H1 (cell line): Measurements from ENCODE around the gene GON4L. TPM values are rescaled to one million over a fixed set of nuclear protein-coding genes. Genes with fewer than 3 reads are reported as not detected.

Source experiments
- CTCF ChIA-PET: fragments of 300-600 bp; sonication (Branson Sonifier 250); formaldehyde crosslinking; loops from one replicate; lab custom pipeline; 2021; ENCODE audit not compliant: partially characterized antibody; lab: Charles Lee
- POLR2A ChIA-PET: fragments of 300-600 bp; sonication (Branson Sonifier 250); formaldehyde crosslinking; loops from one replicate; lab custom pipeline; 2021; ENCODE audit warnings: inconsistent platforms; ENCODE audit not compliant: partially characterized antibody; lab: Charles Lee
- DNase-seq, 2 experiments: peaks; one replicate each; pipeline versions ENCODE4 v3.0.0 to v3.0.0-alpha.2; 2010 to 2022; ENCODE audit warnings: low spot score in 2 of 2, low read depth in 1 of 2, mixed read lengths in 1 of 2
- FAIRE-seq: peaks from 2 replicates; lab custom pipeline; 2011; peaks lifted over from hg19 to GRCh38; lab: Jason Lieb, UNC
- H2AFZ ChIP-seq: 2 replicates; pipeline ENCODE4 v1.8.1; 2012; ENCODE audit warnings: low read length, inconsistent platforms
- H2AK5ac ChIP-seq: 2 replicates; pipeline ENCODE4 v1.6.1; 2013; ENCODE audit warnings: low read depth, low read length
- H2BK120ac ChIP-seq: replicated peaks from 2 replicates; pipeline ENCODE3; 2013; ENCODE audit warnings: low read depth, low read length, inconsistent platforms
- H2BK12ac ChIP-seq: 2 replicates; pipeline ENCODE4 v1.6.1; 2013; ENCODE audit warnings: low read depth, low read length
- H2BK15ac ChIP-seq: 2 replicates; pipeline ENCODE4 v1.6.1; 2013; ENCODE audit warnings: low read length
- H2BK20ac ChIP-seq: 2 replicates; pipeline ENCODE4 v1.6.1; 2013; ENCODE audit warnings: low read length
- H2BK5ac ChIP-seq: 2 replicates; pipeline ENCODE4 v1.6.1; 2013; ENCODE audit warnings: low read depth, low read length
- H3K14ac ChIP-seq: 2 replicates; pipeline ENCODE4 v1.6.1; 2013; ENCODE audit warnings: inconsistent platforms; ENCODE audit not compliant: insufficient read length
- H3K18ac ChIP-seq: 2 replicates; pipeline ENCODE4 v1.6.1; 2013; ENCODE audit warnings: low read length; ENCODE audit errors: extremely low read depth
- H3K23ac ChIP-seq: 2 replicates; pipeline ENCODE4 v1.6.1; 2013; ENCODE audit warnings: inconsistent platforms; ENCODE audit not compliant: insufficient read length
- H3K23me2 ChIP-seq: 2 replicates; pipeline ENCODE4 v1.6.1; 2013; ENCODE audit warnings: low read depth, low read length
- H3K27ac ChIP-seq: 2 replicates; pipeline ENCODE4 v1.6.1; 2011; ENCODE audit warnings: low read depth, low read length, inconsistent platforms
- H3K27me3 ChIP-seq, 4 experiments: replicated peaks in 1 of 4; 1 replicate in 1 of 4; 2 replicates in 3 of 4; pipeline versions ENCODE4 v1.6.1 to v1.8.1; 2011 to 2013; ENCODE audit warnings: low read length in 3 of 4, mild to moderate bottlenecking in 3 of 4, inconsistent platforms in 2 of 4, mixed read lengths in 2 of 4, moderate library complexity in 1 of 4; ENCODE audit not compliant: control insufficient read depth in 3 of 4, insufficient read depth in 3 of 4; ENCODE audit errors: extremely low read depth in 1 of 4
- H3K36me3 ChIP-seq, 4 experiments: 2 replicates each; pipeline versions ENCODE4 v1.6.1 to v1.8.1; 2011 to 2013; ENCODE audit warnings: mild to moderate bottlenecking in 4 of 4, low read length in 3 of 4, moderate library complexity in 2 of 4, control low read depth in 1 of 4, inconsistent platforms in 1 of 4; ENCODE audit not compliant: insufficient read depth in 4 of 4, control insufficient read depth in 2 of 4
- H3K4ac ChIP-seq: replicated peaks from 2 replicates; pipeline ENCODE3; 2013; ENCODE audit warnings: low read length, low read depth, mixed read lengths, inconsistent platforms; ENCODE audit not compliant: insufficient read length
- H3K4me1 ChIP-seq, 4 experiments: replicated peaks in 1 of 4; 1 replicate in 1 of 4; 2 replicates in 3 of 4; pipeline versions ENCODE4 v1.6.1 to v1.8.1; 2011 to 2013; ENCODE audit warnings: low read length in 3 of 4, inconsistent platforms in 2 of 4, mixed read lengths in 1 of 4; ENCODE audit not compliant: insufficient read depth in 4 of 4, control insufficient read depth in 3 of 4
- H3K4me2 ChIP-seq, 2 experiments: 2 replicates each; pipeline versions ENCODE4 v1.6.1 to v1.8.1; 2011 to 2013; ENCODE audit warnings: low read depth in 2 of 2, low read length in 2 of 2, control low read depth in 1 of 2, inconsistent platforms in 1 of 2, mild to moderate bottlenecking in 1 of 2; ENCODE audit not compliant: insufficient read depth in 1 of 2
- H3K4me3 ChIP-seq, 4 experiments: fragments of 200-600, 300-600 bp in 1 of 4; sonication (generic), shearing (Covaris generic), sonication (Bioruptor Twin) in 1 of 4; 2 replicates each; pipeline versions ENCODE4 v1.5.1 to v1.8.1; 2011 to 2016; ENCODE audit warnings: low read length in 4 of 4, low read depth in 3 of 4, control low read depth in 2 of 4, inconsistent platforms in 2 of 4, mild to moderate bottlenecking in 2 of 4, mixed read lengths in 1 of 4, moderate library complexity in 1 of 4; ENCODE audit not compliant: insufficient read depth in 2 of 4; ENCODE audit errors: extremely low read depth in 1 of 4
- H3K56ac ChIP-seq: replicated peaks from 2 replicates; pipeline ENCODE3; 2013; ENCODE audit warnings: low read depth, mild to moderate bottlenecking, mixed read lengths, low read length, inconsistent platforms; ENCODE audit not compliant: insufficient read length
- H3K79me1 ChIP-seq: 2 replicates; pipeline ENCODE4 v1.6.1; 2013; ENCODE audit warnings: low read depth, low read length, control low read depth
- H3K79me2 ChIP-seq, 2 experiments: 2 replicates each; pipeline versions ENCODE4 v1.6.1 to v1.8.1; 2012 to 2013; ENCODE audit warnings: low read length in 2 of 2, mild to moderate bottlenecking in 2 of 2, inconsistent platforms in 1 of 2; ENCODE audit not compliant: insufficient read depth in 2 of 2, control insufficient read depth in 1 of 2
- H3K9ac ChIP-seq, 4 experiments: replicated peaks in 1 of 4; 1 replicate in 1 of 4; 2 replicates in 3 of 4; pipeline versions ENCODE4 v1.6.1 to v1.8.1; 2011 to 2013; ENCODE audit warnings: low read depth in 3 of 4, low read length in 3 of 4, control low read depth in 2 of 4, mild to moderate bottlenecking in 2 of 4, moderate library complexity in 2 of 4, inconsistent platforms in 1 of 4; ENCODE audit errors: extremely low read depth in 1 of 4
- H3K9me3 ChIP-seq, 2 experiments: 2 replicates each; pipeline versions ENCODE4 v1.6.1 to v1.8.1; 2012 to 2013; ENCODE audit warnings: mild to moderate bottlenecking in 2 of 2, moderate library complexity in 2 of 2, control low read depth in 1 of 2, inconsistent platforms in 1 of 2, low read depth in 1 of 2, low read length in 1 of 2, mixed read lengths in 1 of 2; ENCODE audit not compliant: insufficient read depth in 2 of 2
- H4K20me1 ChIP-seq, 2 experiments: replicated peaks in 1 of 2; 2 replicates each; pipeline versions ENCODE3 to v1.8.1; 2011 to 2013; ENCODE audit warnings: inconsistent platforms in 2 of 2, low read length in 2 of 2, mild to moderate bottlenecking in 1 of 2; ENCODE audit not compliant: insufficient read depth in 2 of 2, control insufficient read depth in 1 of 2
- H4K5ac ChIP-seq: 2 replicates; pipeline ENCODE4 v1.6.1; 2013; ENCODE audit warnings: low read length, low read depth, mixed read lengths, inconsistent platforms; ENCODE audit not compliant: insufficient read length
- H4K8ac ChIP-seq: 2 replicates; pipeline ENCODE4 v1.8.0; 2013; ENCODE audit warnings: mild to moderate bottlenecking, moderate library complexity, low read length, inconsistent platforms; ENCODE audit not compliant: insufficient read depth; ENCODE audit errors: extremely low read depth
- H4K91ac ChIP-seq: replicated peaks from 2 replicates; pipeline ENCODE3; 2013; ENCODE audit warnings: low read length, mixed read lengths, inconsistent platforms; ENCODE audit not compliant: insufficient read length
- CBX8 ChIP-seq: fragments of 300-800, 300-1000 bp; sonication (generic); IDR thresholded peaks from 2 replicates; pipeline ENCODE4 v1.7.1; 2016; ENCODE audit warnings: low read depth, low read length, borderline replicate concordance
- FOSL1 ChIP-seq: IDR thresholded peaks from 2 replicates; pipeline ENCODE4 v1.6.1; 2011; ENCODE audit warnings: mild to moderate bottlenecking, low read depth, low read length, moderate library complexity; ENCODE audit not compliant: insufficient read depth
- HDAC2 ChIP-seq, 2 experiments: fragments of 300-600 bp in 1 of 2; sonication (generic) in 1 of 2; IDR thresholded peaks; 2 replicates each; pipeline ENCODE4 v1.6.1; 2011 to 2012; ENCODE audit warnings: low read depth in 2 of 2, low read length in 2 of 2, mild to moderate bottlenecking in 2 of 2, moderate library complexity in 2 of 2, borderline replicate concordance in 1 of 2, inconsistent platforms in 1 of 2
- JUN ChIP-seq: IDR thresholded peaks from 2 replicates; pipeline ENCODE4 v1.6.1; 2011; ENCODE audit warnings: low read depth, mild to moderate bottlenecking, improper control_type of control experiment, low read length
- KDM1A ChIP-seq: fragments of 200-600, 300-600 bp; sonication (generic); IDR thresholded peaks from 2 replicates; pipeline ENCODE4 v1.7.1; 2016; ENCODE audit warnings: mild to moderate bottlenecking, low read length, borderline replicate concordance
- RBBP5 ChIP-seq: IDR thresholded peaks from 2 replicates; pipeline ENCODE4 v1.7.1; 2012; ENCODE audit warnings: low read depth, mild to moderate bottlenecking, inconsistent platforms, low read length, moderate library complexity, borderline replicate concordance
- SAP30 ChIP-seq: fragments of 300-600 bp; sonication (generic); IDR thresholded peaks from 2 replicates; pipeline ENCODE4 v1.7.1; 2012; ENCODE audit warnings: low read length, moderate library complexity, mild to moderate bottlenecking, inconsistent platforms; ENCODE audit not compliant: insufficient read depth, insufficient replicate concordance
- SP1 ChIP-seq: IDR thresholded peaks from 2 replicates; pipeline ENCODE4 v1.6.1; 2011; ENCODE audit warnings: low read depth, low read length
- SP4 ChIP-seq: IDR thresholded peaks from 2 replicates; pipeline ENCODE4 v1.6.1; 2012; ENCODE audit warnings: low read length, inconsistent platforms
- WGBS, 2 experiments: shearing (Covaris generic) in 1 of 2; methylation state at CpG; one replicate each; pipeline versions ENCODE4 v1.1.6 to v1.1.7; 2013 to 2015; ENCODE audit warnings: low lambda C conversion rate in 2 of 2, mixed read lengths in 2 of 2, inconsistent platforms in 1 of 2, low coverage in 1 of 2, missing lambda C conversion rate in 1 of 2; ENCODE audit not compliant: insufficient replicate concordance in 2 of 2, insufficient coverage in 1 of 2, insufficient read length in 1 of 2; ENCODE audit errors: extremely low coverage in 1 of 2, missing lambda C conversion rate in 1 of 2; 5-methylcytosine and 5-hydroxymethylcytosine counted together
- polyA plus RNA-seq, 7 experiments: library from polyadenylated mRNA; depleted of rRNA in 3 of 7; stranded (reverse) in 5 of 7; unstranded in 2 of 7; fragments of >200 nt in 5 of 7; fragments of 200-250 nt in 2 of 7; gene quantifications; 1 replicate in 5 of 7; 2 replicates in 1 of 7; 4 replicates in 1 of 7; pipeline versions ENCODE4 v1.2.1 to v1.2.3, GENCODE V29; 2011 to 2013; ENCODE audit warnings: missing spikeins in 2 of 7, mixed read lengths in 2 of 7
- total RNA-seq: library from RNA; stranded (reverse); fragmentation: NEBNext Ultra II Directional; extraction: Animal tissue kit (Norgen Biotek cat#: 25700); gene quantifications from 2 replicates; pipeline ENCODE4 v1.2.1, GENCODE V29; 2021
- TF ChIP-seq, protein P1 (sequence below): IDR thresholded peaks from 2 replicates; pipeline ENCODE4 v1.6.1; 2012; ENCODE audit warnings: low read length, inconsistent platforms

GON4L gene
- total and polyA plus RNA-seq, 2 of the 8 experiments (the other 6 are each of a cell fraction or from before 2014, with no cell fraction given) = 26.2 to 52.1 TPM

DNA sequence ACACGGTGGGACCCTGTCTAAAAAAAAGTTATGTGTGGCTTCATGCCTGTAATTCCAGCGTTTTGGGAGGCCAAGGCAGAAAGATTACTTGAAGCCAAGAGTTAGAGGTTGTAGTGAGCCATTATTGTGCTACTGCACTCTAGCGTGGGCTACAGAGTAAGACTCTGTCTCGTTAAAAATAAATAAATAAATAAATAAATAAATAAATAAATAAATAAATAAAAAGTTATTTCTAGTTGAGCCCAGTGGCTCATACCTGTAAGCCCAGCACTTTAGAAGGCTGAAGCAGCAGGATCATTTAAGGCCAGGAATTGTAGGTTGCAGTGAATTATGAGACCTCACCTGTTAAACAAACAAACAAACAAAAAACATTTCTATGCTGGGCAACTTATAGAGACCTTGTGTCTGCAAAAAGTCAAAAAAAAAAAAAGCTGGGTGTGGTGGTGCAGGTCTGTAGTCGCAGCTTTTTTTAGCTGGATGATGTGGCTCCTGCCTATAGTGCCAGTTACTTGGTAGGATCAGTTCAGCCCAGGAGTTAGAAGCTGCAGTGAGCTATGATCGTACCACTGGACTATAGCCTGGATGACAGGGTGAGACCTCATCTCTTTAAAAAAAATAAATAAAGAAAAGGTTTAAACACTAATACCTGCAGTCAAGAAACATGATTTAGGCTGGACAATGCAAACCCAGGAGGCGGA lies 25.6 kb downstream of the GON4L start:
- Histone ChIP-seq H2BK5ac (no peak overlapping the region), H3K36me3 (peaks cover 0 to 3% (median 1%) of the 10 kb centered on the region in 4 experiments; a peak in 2 of 8 replicates), H3K4me2 (no peak overlapping the region), H3K4me3 (no peak overlapping the region), H4K5ac (no peak overlapping the region), H4K8ac (no peak overlapping the region), H3K14ac (no peak overlapping the region), H3K27ac (no peak overlapping the region), H2AK5ac (no peak overlapping the region), H3K4ac (no peak overlapping the region), H3K79me2 (peaks cover 0 to 10% of the 10 kb centered on the region in 2 experiments; a peak in 2 of 4 replicates), H3K9me3 (no peaks in the 10 kb centered on the region; a peak in 1 of 4 replicates), H2BK12ac (no peak overlapping the region), H3K79me1 (peaks cover 10% of the 10 kb centered on the region), H3K18ac (no peak overlapping the region), H2BK20ac (no peak overlapping the region), H3K23me2 (no peaks in the 10 kb centered on the region; the same call in 1 of the 2 replicates), H2BK15ac (no peak overlapping the region), H3K23ac (no peak overlapping the region), H3K9ac (no peak overlapping the region), H3K56ac (no peak overlapping the region), H2AFZ (no peak overlapping the region), H3K4me1 (no peaks in the 10 kb centered on the region), H4K91ac (no peak overlapping the region), H3K27me3 (no peaks in the 10 kb centered on the region), H4K20me1 (no peaks in the 10 kb centered on the region), H2BK120ac (no peak overlapping the region)
- FAIRE-seq (no peak), DNase-seq (no peak)
- ChIA-PET CTCF (interaction anchor here (0.5 kb wide), 2 partner anchors 36 to 94 kb away, joined by 3 read pairs; no protein-coding TSS in a partner anchor), POLR2A (no interaction called here)
- WGBS, 2 experiments = 90% methylated on average over 7 of the region's 7 CpGs; no CpG with 5 or more reads in 1 of the 2 experiments
- TF ChIP-seq KDM1A = no peak
- TF ChIP-seq RBBP5 = no peak
- TF ChIP-seq SAP30 = no peak
- no peak for TF ChIP-seq CBX8
- no peak for TF ChIP-seq SP4
- no peak for TF ChIP-seq SP1
- TF ChIP-seq FOSL1 = no peak
- no peak for TF ChIP-seq JUN
- TF ChIP-seq HDAC2 (IDR thresholded peaks at IDR 0.05; ENCODE audit: borderline replicate concordance in 1 of 2, low read depth in 2 of 2, low read length in 2 of 2) = no peak
- TF ChIP-seq, protein P1, sequence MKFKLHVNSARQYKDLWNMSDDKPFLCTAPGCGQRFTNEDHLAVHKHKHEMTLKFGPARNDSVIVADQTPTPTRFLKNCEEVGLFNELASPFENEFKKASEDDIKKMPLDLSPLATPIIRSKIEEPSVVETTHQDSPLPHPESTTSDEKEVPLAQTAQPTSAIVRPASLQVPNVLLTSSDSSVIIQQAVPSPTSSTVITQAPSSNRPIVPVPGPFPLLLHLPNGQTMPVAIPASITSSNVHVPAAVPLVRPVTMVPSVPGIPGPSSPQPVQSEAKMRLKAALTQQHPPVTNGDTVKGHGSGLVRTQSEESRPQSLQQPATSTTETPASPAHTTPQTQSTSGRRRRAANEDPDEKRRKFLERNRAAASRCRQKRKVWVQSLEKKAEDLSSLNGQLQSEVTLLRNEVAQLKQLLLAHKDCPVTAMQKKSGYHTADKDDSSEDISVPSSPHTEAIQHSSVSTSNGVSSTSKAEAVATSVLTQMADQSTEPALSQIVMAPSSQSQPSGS = no peak
